Right renal pelvis (tissue), 4 donors: ENCODE data around the gene PPM1F. TPM values are rescaled to one million over a fixed set of nuclear protein-coding genes. Genes with fewer than 3 reads are reported as not detected.

Experiments
- DNase-seq, 4 donors: peaks; one replicate each; pipeline ENCODE4 v3.0.0-alpha.2; 2013; ENCODE audit warnings: low read depth in 4 of 4, low spot score in 3 of 4, missing footprints in 1 of 4
- polyA plus RNA-seq, 4 donors: library from polyadenylated mRNA; unstranded; fragments of 120-200 nt; gene quantifications; one replicate each; pipeline ENCODE4 v1.2.1, GENCODE V29; 2013; ENCODE audit not compliant: insufficient read length in 4 of 4

The PPM1F gene, protein sequence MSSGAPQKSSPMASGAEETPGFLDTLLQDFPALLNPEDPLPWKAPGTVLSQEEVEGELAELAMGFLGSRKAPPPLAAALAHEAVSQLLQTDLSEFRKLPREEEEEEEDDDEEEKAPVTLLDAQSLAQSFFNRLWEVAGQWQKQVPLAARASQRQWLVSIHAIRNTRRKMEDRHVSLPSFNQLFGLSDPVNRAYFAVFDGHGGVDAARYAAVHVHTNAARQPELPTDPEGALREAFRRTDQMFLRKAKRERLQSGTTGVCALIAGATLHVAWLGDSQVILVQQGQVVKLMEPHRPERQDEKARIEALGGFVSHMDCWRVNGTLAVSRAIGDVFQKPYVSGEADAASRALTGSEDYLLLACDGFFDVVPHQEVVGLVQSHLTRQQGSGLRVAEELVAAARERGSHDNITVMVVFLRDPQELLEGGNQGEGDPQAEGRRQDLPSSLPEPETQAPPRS
- 10 to 100 TPM; 37.8 to 42.6 (median 39.1) TPM for polyA plus RNA-seq

DNA sequence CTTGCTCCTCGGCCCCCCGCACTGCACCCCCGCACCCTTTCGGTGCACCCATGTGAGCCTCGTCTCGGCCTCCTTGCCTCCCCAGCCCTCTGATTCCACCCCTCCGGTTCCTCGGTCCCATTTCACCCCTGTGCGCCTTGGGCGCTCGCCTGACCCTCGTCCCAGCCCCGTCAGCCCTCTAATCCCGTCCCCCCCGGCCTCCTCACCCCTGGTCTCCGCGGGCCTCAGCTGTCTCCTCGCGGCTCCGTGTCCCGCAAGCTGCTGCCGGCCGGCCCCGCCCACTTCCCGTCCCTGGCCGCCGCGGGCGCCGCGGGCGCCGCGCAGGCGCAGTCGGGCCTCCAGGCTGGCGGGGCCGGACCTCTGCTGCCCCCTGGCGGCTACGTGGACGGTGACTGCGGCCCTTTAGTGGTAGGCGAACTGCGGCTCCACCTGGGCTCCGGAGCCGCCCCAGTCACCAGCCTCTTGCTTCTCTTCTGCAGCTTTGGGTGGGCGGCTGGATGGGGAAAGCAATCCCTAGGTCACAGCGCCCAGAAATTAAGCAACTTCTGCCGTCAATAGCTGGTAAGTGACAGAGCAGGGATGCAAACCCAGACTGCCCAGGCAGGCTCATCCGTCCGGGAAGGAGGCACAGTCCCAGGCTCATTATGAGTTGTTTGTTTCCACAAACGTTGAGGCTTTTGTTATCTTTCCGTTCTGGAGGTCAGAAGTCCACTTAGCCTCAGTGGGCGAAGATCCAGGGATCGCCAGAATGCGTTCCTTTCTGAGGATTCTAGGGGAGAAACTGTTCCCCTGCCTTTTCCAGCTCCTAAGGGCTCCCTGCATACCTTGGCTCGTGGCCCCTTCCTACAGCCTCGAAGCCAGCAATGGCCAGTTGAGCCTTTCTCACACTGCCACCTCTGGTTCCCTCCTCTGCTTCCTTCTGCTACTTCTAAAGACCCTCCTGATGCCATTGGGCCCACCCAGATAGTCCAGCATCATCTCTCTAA, at the start of gene PPM1F:
Gene PPM1F, minus strand, starts transcription at position 263 of the 986 bp plus-strand sequence. CDS start 6,800 bp downstream, outside the sequence.
- DNase-seq: peak; percentile 67 to 77 (median 70)

DNA sequence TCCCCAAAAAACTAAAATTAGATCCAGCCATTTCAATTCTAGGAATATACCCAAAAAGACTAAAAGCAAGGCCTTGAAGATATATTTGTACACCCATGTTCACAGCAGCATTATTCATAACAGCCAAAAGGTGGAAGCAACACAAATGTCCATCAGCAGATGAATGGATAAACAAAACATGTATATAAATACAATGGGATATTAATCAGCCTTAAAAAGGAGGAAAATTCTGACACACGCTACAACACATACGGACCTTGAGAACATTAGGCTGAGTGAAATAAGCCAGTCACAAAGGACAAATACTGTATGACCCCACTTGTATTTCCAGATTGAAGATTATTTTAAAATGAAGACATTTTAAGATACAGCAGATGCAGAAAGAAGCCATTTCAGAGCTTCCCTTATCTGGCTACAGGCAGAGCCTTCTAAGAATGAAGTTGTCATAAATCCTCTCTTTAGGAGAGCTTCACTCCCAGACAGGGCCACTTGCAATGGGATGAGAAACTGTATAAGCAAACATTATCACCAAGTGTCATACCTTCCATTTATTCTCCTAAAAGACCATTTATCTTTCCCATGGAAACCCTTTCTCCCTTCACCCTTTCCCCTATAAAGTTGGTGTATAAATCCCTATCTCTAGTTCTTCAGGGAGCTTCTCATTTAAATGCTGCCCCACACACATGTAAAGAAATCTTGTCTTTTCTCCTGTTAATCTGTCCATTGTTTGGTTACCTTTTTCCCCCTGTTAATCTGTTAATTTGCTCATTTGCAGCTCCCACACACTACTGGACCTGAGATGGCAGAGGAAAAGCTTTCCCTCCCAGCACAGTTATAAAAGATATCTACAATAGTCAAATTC, 49.2 kb upstream of the PPM1F start:
- no peak for DNase-seq

DNA sequence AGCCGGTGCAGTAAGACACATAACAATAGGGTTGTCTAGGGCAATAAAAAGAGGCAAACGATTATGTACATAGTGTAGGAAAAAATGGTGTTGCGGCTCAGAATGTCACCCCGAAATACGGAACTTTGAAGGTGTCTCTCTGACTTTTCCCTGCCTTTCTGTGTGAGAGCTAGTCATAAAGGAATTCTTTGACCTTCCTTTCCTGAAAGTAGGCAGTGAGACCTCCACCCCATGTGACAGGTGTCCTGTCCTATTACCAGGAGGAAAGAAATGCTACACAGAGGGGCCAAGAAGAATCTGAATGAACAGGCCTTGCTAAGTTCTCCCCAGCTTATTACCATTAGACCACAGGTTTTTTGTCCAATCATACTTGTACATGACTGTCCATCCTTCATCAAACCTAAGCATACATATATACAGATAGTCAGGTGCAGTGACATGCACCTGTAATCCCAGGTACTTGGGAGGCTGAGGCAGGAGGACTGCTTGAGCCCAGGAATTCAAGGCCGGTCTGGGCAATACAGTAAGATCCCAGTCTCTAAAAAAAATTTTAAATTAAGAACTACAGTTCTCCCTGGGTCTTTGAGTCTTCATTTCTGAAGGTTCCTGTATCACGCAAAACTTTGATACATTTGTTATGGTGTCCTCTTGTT, 46.1 kb upstream of the PPM1F start:
- DNase-seq: no peak

DNA sequence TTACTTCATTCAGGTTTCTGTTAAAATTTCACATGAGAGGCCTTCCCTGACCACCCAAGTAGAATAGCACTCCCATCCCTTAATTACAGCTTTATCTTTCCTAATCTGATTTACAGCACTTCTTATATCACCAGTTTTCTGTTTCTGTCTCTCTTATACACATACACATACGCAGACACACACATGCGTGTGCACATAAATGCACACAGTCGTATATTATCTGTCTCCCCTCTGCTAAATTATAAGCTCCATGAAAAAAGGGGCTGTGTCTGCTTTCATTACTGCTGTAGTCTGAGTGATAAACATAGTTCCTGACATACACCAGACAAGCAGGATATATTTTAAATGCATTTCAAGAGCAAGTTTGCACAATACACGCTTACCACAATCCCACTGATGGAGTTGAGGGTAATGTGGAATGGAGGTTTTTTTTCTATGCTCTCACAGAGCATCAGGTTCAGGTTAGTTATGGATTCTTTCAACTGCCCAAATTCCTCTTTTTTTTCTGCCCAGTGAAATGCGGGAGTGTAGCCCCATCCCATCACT, 43.6 kb upstream of the PPM1F start:
- no peak for DNase-seq

DNA sequence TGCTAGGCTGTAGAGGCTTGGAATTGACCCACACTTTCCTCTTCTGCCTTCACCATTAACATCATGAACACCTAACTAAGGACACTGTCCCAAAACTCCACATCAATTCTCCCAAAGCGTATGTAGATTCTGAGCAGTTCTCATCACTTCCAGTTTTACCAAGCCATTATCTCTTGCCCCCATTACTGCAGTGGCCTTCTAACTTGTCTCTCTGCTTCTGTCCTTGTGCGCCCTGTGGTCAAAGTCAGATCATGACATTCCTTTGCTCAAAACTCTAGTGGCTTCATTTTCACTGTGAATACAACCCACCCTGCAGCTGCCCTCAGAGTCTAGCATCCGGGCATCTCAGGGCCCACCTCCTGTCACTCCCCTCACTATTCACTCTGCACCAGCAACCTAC, 43.0 kb upstream of the PPM1F start:
- DNase-seq: no peak

DNA sequence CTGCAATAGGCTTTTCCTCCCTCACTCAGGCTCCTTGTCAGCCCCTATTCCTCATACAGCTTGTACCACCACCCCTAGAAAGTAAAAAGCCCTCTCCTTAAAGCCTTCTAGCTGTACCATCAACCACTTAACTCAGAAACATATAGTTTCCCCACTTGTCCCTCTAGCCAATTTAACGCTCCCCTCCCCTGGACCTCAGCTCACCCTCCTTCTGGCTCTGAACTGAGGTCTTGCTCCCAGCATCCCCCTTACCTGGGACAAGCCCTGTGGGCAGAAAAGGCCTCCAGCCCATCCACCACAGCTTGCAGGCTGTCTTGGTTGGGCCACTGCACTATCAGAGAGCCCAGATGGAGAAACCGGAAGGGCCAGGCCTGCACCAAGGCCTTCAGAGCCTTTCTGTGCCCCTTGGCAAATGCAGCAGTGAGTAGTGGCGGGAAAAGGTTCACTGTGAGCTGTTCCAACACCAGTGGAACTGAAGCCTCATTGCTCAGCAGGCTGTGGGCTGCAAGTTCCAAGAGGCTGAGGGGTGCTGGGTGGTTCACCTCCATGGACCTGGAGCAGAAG, 42.3 kb upstream of the PPM1F start:
- no peak for DNase-seq

DNA sequence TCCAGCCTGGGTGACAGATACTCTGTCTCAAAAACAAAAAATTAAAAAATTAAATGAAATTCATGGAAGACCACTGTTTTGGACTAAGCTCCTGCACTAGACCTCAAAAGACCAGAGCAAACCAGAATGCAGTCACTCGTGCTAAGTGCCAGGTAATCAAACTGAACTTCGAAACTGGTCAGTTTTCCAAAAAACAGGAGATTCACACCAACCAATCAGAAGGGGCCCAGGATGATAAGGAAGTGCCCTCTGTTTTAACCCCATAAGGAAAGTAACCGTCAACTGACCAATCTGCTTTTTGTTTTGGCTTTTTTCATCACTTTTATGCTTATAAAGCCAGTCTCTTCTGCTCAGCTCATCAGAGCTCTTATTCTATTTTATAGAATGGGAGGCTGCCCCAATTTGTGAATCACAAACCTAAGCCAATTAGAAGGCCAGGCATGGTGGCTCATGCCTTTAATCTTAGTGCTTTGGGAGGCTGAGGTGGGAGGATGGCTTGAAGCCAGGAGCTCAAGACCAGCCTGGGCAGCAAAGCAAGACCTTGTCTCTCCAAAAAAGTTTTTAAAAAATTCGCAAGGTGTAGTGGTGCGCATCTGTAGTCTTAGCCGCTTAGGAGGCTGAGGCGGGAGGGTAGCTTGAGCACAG, 40.1 kb upstream of the PPM1F start:
- DNase-seq: no peak

DNA sequence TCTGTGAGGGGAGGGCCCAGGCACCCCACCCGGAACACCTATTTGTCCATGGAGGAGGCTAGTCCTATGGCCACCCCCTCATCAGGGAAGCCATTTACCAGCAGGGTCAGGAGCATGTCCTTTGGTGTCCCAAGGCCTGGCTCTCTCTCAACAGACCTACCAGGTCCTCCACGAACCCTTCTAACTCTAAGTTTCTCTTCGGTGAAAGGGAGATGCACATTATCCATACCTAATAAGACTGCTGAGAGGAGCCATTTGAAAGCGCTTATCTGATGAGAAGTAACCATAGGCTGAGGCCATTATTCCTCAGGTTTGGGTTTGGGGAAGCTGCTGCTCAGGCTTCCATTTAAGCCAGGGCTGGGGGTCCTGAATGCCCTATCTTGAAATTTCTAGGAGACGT, 39.1 kb upstream of the PPM1F start:
- no peak for DNase-seq

DNA sequence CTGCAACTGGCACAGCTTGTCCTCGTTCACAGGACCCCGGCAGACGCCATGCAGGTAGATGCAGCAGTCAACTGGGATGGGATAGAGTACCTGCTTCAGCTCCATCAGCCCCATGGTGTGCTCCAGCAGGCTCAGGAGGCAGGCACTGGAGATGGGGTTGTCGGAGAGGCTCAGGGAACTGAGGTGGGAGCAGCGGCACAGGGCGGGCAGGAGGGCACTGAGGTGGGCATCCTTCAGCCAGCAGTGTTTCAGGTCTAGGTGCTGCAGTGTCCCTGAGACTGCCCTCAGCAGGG, 38.6 kb upstream of the PPM1F start:
- DNase-seq: no peak

DNA sequence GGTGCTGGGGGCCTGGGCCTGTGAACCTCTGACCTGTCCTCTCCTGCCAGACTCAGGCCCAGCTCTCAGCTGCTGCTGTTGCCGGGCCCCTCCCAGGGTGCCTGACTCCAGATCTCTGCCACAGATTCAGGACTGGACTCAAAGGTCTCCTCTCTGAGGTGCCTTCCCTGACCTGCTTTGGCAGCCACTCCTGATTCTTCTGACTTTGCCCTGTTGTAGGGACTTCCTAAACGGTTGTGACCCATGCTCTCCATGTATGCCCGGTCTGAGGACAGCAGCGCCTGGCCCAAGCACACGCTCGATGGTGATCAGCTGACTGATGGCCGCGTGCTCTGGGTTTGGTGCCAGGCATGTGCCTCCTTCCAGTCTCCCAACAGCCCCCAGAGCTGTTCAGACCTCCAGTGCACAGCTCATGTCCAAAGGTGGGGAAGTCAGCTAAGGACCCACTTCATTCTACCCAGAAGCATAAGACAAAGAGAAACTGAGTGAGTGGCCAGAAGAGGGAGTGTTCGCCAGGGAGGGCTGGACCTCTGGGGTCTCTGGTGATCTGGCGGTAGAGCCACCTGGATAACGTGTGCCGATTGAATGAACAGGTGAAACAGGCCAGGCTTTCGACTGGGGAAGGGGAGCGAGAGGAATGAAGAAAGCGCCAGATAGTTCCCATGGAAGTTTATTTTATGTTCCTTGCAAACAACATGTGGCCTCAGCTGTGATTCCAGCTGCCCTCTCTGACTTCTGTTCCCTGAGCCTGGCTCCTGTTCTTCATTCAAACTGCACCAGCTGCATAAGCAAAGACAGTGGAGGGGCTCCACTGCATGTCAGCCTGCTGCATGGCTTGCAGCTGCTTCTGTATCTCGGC, 38.0 kb upstream of the PPM1F start:
- DNase-seq: no peak

DNA sequence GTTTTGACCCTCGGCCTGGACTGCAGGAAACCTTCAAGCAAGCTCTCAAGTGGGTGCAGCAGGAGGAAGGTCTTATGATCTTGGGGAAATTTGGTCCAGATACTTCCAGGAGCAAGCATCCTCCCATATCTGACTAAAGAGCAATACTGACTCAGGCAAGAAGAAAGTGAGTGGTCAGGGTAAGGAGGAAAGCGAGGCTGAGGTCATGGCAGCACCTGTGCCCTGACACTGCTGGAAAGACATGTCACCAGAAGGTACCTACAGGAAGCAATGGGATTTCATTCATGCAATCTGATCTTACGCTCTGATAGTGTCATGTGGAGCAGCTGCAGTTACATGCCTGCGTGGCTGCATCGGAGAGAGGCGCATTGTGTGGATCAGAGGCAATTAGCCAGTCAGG, 36.4 kb upstream of the PPM1F start:
- DNase-seq: no peak

DNA sequence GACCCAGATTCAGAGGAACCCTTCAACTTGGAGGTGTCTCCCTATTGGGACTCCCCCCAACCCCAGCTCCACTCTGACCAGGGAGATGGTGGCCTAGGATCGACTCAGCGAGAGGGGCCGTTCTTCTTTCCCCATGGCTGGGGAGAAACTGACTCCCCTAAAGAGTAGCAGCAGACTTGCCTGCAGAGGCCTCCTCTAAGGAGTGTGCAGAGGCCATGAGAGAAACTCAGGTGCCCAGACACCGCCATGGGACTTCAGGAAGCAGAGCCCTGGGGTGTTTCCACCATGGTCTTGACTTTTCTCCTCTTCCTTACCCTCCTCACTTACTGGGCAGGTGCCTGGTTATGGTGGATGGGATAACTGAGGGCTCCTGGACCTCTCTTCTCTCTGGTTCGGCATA, 32.6 kb upstream of the PPM1F start:
- no peak for DNase-seq

DNA sequence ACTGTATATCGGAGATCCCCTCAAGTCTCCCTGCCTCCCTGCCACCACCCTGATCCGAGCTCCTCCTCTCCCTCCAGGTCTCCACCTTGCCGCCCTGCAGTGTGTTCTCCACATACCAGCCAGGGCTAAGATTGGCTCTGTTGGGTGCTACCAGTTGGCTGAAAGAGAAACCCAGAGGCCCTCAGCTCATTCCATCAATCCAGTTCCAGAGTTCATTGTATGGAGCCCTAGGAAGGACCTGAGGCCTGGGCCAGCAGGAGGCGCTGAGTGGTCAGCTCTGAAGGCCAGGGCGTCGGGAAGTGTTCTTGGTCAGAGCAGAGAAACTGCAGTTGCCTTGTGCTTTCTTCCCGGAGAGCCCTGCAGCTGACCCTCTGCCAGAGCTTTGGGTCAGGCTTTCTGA, 32.1 kb upstream of the PPM1F start:
- no peak for DNase-seq

DNA sequence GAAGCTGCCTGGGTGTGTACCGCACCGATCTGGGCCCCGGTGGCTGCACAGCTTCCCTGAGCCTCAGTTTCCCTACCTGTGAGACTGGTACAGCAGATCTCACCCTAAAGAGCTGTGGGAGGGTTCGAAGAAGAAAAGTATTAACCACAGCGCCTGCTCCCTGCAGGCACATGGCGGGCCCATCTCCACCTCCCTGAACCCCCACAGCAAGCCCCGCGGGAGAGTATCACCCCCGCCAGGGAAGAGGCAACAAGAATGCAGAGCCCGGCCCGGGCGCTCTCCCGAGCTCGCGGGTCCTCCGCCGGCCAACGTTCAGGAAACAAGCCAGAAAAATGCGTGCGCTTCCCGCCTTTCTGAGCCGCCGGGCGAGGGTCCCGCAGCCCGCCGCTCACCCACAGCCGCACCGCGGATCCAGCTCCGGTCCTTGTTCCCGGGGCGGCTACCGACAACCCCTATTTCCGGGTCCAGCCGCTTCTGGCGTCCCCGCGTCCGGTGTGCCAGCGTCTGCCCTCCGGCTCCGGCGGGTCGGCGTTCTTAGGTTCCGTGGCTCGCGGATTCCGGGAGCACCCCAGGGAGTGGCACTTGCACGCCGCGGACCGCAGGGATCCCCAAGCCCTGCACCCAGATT, 29.8 kb upstream of the PPM1F start, which contains the start of gene TOP3B:
Gene TOP3B, minus strand, starts transcription at position 450 of the 628 bp plus-strand sequence. CDS start 7,078 bp downstream, outside the sequence.
- peak; percentile 47 to 64 (median 58) for DNase-seq

DNA sequence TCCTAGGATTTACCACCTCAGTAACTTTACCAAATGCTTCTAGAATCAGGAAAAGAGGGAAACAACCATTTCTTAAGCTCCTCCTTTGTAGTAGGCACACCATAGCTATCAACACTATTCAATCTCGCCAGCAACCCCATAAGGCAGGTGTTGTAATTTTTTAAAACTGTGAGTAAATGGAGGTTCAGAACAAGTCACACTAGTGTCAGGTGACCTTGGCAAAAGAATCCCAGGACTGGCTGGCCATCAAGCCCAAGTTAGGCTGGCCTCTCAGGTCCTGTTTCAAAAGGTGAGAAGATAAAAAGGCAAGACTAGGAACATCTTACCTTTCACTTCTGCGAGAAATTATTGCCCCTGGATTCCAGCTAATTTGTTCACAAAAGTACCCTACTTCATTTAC, 29.2 kb upstream of the PPM1F start:
- DNase-seq: no peak

DNA sequence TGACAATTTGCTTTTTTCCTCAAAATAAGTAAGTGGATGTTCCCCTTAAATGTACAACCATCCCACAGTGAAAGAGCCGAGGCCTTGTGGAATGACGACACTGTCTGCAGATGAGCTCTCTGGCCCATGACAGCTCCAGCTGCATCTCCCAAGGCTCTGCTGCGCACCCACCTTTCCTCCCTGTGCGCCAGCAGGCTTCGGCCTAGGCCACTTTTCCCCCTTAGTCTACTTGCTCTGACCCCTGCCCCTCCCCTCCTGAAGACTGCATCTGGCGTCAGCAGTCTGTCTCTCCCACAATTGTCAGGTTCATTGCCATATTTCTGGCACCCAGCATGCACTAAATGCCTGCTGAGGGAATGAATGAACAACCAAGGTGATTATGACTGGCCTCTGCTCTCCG, 27.9 kb upstream of the PPM1F start:
- DNase-seq: no peak

DNA sequence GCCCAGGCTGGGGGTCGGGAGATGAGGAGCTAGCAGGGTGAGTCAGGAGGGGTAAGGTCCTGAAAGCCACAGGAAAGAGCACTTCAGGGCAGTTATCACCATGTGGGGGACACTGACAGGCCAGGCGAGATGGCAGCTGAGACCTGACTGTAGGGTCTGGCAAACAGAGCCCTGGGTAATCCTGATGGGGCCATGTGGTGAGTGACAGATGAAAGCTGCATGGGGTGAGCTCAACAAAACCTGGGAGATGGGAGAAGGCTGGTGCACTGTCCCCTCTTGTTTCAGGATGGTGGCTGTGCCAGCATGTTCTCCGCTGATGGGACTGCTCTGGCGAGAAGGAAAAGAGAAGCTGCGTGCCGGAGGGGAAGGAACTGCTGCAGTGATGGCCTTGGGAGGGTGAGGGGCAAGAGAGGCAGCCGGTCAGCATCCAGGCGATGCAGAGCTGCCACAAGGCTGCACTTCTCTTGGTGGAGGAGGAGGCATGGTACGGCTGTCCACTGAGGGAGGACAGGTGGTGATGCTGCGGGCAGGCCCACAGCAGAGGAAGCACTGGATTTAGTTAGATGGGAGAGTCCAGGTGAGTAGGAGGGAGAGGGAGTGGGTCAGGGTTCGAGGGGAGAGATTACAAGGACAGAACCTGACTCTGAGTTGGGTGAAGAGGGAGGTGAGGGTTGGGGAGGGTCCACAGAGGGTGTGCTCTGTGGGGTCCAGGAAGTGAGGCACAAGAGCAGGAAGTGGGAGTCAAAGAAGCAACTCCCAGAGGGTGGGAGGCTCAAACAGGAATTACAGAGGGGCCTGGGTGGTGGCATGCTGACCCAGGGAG, 26.1 kb upstream of the PPM1F start:
- no peak for DNase-seq
